Mucosa of gallbladder (tissue), 1 donor: ENCODE data around the gene TEAD3. TPM values are rescaled to one million over a fixed set of nuclear protein-coding genes. Genes with fewer than 3 reads are reported as not detected.

ENCODE experiments used
- DNase-seq: peaks from one replicate; pipeline ENCODE4 v3.0.0-alpha.2; 2020; ENCODE audit warnings: low spot score
- total RNA-seq: library from RNA; stranded (reverse); gene quantifications from one replicate; pipeline ENCODE4 v1.2.1, GENCODE V29; 2021
- donor health status: DM: no; HTN: no; CAD: no.

TEAD3 gene
- total RNA-seq, 1 donor from 2014 or later: 45.3 TPM

GRCh38 chr6:35492258-35492973 lies 4.5 kb downstream of the TEAD3 start:
- no peak for DNase-seq

- DNase-seq: no peak
These were observed 5.2 kb downstream of the TEAD3 start for GRCh38 chr6:35491558-35492257.

DNA sequence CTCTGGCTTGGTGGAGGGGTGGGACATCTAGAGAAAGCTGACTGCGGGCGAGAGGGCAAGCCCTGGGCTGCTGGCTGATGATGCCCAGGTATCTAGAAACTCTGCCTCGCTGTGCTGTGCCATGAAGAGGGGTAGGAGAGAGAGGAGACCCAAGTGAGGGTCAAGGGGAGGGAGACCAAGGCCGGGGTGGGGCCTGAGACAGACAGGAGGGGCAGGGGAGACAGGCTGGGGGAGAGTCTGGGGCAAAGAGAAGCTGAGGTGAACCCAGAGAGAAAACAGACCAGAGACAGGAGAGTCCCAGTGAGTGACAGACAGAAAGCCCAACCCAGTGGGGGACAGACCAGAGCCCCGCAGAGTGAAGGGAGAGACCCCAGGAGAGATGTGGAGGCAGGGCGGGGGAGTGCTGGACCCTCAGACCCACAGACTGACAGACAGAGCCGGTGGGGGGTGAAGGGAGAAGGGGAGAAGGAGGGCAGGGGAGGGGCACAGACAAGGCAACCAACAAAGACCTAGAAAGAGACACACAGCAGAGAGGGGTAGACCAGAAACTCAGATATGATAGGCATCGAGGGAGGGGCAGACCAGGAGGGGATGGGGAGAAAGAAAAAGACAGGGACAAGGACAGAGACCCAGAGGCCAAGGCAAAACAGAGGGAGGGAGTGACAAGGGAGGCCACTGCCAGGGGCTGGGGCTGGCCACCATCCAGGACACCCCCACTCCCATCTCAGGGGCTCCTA lies 5.9 kb downstream of the TEAD3 start:
- no peak for DNase-seq

GRCh38 chr6:35489995-35490791 lies 6.7 kb downstream of the TEAD3 start:
- peak; percentile 77 for DNase-seq

GRCh38 chr6:35489066-35489465 lies 7.8 kb downstream of the TEAD3 start:
- DNase-seq: no peak

DNA sequence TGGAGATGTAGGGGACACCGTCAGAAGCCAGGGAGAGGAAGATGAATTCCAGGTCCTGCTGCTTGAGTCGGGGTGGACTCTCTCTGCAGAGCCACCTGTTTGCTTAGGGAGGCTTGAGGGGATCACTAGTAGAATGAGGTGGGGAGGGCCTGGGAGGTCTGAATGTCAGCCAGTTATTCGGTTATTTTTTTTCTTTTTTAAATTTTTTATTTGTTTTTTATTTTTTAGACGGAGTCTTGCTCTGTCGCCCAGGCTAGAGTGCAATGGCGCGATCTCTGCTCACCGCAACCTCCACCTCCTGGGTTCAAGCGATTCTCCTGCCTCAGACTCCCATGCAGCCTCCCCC lies 8.4 kb downstream of the TEAD3 start:
- DNase-seq: no peak

- DNase-seq: no peak
These were observed 9.0 kb downstream of the TEAD3 start for GRCh38 chr6:35487658-35488516.

DNA sequence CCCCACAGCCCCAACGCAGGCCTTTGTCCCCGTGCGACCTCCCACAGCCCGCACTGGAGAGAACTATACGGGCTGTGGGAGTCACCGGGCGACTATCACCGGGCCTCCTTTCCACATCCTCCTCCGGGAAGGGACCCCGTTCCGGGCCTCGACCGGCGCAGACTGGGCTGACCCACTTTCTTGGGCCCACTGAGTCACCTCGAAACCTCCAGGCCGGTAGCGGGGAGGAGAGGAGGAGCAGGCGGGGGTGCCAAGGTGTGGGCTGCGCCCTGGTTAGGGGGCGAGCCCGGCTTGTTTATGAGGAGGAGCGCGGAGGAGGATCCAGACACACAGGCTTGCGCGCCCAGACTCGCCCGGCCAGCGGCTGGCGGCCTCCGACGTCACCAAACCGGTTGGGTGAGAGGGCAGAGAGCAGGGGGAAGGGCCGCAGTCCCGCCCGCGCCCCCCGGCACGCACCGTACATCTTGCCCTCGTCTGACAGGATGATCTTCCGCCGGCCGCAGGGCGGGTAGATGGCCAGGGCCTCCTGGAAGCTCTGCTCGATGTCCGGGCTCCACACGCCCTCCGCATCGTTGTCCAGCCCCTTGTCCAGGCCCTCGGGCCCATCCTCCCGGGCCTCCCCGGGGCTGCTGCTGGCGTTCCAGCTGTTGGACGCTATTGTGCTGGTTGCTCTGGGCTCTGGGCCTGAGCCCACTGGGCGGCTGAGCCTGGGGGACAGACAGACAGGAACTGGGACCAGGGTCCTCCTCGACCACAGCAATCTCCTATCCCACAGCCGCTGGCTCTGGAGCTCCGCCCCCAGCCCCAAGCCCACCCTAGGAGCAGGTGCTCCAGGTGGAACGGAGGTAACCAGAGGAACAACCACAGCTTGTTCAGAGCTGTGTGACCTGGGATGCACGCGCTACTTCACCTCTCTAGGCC lies 10.6 kb downstream of the TEAD3 start:
- peak; percentile 76 for DNase-seq

GRCh38 chr6:35485402-35485877 lies 11.4 kb downstream of the TEAD3 start:
- no peak for DNase-seq

DNA sequence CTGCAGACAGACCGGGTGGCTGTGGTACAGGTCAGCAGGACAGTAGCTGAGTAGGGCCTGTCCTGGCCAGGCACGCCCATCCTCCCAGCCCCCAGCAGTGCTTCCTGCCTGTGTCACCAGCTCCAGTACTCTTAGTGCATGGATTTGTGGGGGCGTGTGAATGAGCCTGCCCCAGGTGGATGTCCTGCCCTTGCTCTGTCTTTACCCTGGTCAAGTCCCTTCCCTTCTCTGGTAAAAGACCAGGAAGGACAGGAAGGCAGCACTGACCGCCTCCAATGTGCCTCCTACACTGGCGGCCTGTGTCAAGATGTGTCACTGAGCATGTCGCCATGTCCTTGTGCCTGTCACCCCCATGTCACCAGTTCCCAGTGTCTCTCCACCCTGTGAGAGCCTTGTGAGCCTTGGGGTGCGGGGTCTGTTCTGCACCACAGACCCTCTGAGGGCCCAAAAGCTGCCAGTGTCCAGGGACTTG lies 11.9 kb downstream of the TEAD3 start:
- no peak for DNase-seq

GRCh38 chr6:35483893-35484645 lies 12.8 kb downstream of the TEAD3 start:
- DNase-seq: no peak

DNA sequence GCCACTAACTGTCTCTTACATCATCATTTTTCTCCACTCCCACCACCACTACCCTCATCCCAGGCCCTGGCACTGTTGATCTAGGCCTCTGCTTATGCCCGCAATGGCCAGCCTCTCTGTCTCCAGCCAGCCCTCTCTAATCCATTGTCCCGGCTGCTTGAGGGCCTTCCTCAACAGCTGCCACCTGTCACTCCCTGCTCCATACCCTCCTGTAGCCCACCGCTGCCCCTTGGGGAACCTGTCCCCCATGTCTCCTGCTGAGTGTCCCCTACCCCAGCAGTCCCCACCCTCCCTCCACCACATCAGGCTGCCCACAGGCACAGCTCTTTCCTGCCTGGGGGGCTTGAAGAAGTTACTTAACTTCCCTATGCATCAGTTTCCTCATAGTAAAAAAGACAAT lies 13.4 kb downstream of the TEAD3 start:
- no peak for DNase-seq

DNA sequence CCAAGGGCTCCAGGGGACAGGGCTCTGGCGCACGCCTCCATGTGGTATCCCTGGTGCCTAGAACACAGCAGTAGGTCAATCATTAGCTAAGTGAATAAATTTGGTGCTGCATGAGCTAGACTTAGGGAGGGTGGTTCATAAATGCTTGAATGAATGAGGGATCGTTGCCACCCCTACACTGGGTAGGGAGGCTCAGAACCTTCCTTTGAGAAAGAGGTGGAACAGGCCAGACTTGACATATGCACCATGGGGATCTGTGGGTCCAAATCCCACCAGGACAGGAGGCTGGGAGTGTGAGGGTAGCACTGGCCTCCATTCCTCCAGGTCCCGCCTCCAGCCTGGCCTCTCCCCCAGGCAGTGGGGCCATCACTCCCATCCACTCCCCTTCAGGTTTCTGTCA lies 13.8 kb downstream of the TEAD3 start:
- no peak for DNase-seq

DNA sequence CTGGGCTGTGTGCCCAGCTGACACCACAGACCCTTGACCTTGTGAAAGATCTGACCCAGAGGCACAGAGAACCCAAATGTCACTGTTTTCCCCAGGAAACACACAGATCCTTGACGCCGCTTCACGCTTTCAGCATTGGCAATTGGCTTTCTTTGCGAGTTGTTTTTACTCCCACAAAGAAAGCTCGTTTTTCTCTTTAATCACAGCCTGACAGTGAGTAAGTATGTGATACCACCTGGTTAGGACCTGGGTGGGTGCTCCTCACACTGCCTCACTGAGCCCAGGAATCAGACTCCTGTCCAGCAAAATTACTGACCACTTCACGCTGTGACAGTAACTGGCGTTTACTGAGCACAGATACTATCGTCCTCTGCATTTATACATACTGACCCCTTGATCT lies 15.7 kb downstream of the TEAD3 start:
- DNase-seq: no peak

- DNase-seq: no peak
These were observed 16.7 kb downstream of the TEAD3 start for GRCh38 chr6:35480176-35480575.

DNA sequence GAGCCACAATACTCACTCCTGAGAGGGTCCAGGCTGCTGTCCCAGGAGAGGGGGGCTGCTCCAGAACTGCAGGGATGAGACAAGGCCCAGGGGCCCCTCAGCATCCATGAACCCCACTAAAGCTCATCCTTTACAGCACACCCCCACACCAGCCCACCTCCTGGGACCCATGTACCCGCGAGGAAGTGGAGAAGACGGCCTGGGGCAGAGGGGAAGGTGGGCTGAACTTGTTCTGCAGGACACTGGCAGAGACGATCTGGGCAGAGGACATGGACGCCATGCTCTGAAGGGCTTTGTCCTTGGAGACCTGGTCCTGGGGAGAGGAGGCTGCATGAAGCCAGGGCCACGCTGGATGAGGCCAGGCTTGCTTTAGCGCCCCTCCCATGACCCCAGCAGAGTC lies 18.6 kb downstream of the TEAD3 start:
- no peak for DNase-seq

- DNase-seq: no peak
These were observed 19.2 kb downstream of the TEAD3 start for GRCh38 chr6:35477551-35478179.

DNA sequence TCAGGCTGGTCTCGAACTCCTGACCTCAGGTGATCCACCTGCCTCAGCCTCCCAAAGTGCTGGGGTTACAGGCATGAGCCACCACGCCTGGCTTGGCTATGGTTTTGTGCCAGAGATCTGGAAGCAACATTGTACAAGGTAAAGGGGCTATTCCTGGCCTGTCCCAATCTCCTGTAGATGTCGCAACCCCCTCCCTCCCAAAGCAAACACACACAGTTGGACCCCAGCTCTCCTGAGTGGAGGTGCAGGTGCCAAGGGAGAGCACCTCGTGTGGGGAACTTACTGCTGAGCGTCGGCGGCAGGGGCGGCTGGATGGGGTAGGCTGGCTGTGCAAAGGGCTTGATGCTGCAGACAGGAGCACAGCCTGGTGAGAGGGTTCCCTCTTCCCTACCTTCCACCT lies 19.9 kb downstream of the TEAD3 start:
- no peak for DNase-seq

- DNase-seq: no peak
These were observed 20.9 kb downstream of the TEAD3 start for GRCh38 chr6:35476004-35476403.
